HFF-Myc (cell line): ENCODE measurements around the gene PDE9A.

Source experiments
- DNase-seq: peaks from one replicate; pipeline ENCODE4 v3.0.0-alpha.2; 2011; ENCODE audit warnings: low read depth; ENCODE audit errors: extremely low read depth
- H3K4me3 ChIP-seq: replicated peaks from 2 replicates; pipeline ENCODE4 v1.5.1; 2011; ENCODE audit warnings: low read depth, mild to moderate bottlenecking, control low read depth, low read length
- TF ChIP-seq, protein P1 (sequence below): IDR thresholded peaks from 2 replicates; pipeline ENCODE4 v1.5.1; 2012; ENCODE audit warnings: mild to moderate bottlenecking, low read depth, low read length, control low read depth; ENCODE audit errors: missing control alignments

PDE9A gene

GRCh38 chr21:42616941-42617340 lies 36.5 kb upstream of the PDE9A start:
- TF ChIP-seq, protein P1, sequence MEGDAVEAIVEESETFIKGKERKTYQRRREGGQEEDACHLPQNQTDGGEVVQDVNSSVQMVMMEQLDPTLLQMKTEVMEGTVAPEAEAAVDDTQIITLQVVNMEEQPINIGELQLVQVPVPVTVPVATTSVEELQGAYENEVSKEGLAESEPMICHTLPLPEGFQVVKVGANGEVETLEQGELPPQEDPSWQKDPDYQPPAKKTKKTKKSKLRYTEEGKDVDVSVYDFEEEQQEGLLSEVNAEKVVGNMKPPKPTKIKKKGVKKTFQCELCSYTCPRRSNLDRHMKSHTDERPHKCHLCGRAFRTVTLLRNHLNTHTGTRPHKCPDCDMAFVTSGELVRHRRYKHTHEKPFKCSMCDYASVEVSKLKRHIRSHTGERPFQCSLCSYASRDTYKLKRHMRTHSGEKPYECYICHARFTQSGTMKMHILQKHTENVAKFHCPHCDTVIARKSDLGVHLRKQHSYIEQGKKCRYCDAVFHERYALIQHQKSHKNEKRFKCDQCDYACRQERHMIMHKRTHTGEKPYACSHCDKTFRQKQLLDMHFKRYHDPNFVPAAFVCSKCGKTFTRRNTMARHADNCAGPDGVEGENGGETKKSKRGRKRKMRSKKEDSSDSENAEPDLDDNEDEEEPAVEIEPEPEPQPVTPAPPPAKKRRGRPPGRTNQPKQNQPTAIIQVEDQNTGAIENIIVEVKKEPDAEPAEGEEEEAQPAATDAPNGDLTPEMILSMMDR = no peak
- no peak for DNase-seq
- no peak overlapping the region for H3K4me3 ChIP-seq

- no peak for DNase-seq
- no peak overlapping the region for H3K4me3 ChIP-seq
- TF ChIP-seq, protein P1 = no peak
Measured at GRCh38 chr21:42617486-42617885, 35.9 kb upstream of the PDE9A start.

DNA sequence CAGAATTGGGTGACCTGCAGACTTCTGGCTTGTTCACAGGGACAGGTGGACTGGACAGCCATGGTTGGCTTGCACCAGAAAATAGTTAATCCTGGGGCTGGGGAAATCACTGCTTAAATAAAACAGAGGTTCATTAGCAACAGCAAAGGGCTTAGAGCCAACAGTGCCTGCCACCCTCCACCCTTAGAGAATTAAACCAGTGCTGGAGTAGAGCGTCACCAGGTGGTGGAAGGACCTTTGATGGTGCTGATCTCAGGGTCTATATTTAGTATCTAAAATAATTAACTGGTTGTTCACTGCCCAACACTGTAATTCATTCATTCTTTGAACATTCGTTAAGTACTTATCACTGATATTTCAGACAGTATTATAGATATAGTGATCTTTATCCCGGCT lies 34.7 kb upstream of the PDE9A start:
- TF ChIP-seq, protein P1 = no peak
- no peak for DNase-seq
- no peak overlapping the region for H3K4me3 ChIP-seq

GRCh38 chr21:42619166-42619565 lies 34.3 kb upstream of the PDE9A start:
- no peak overlapping the region for H3K4me3 ChIP-seq
- DNase-seq = no peak
- TF ChIP-seq, protein P1 = no peak

GRCh38 chr21:42619841-42620240 lies 33.6 kb upstream of the PDE9A start:
- DNase-seq = no peak
- TF ChIP-seq, protein P1 = no peak
- no peak overlapping the region for H3K4me3 ChIP-seq

GRCh38 chr21:42621166-42621818 lies 32.1 kb upstream of the PDE9A start:
- DNase-seq = no peak
- H3K4me3 ChIP-seq = no peak overlapping the region
- TF ChIP-seq, protein P1 = no peak

DNA sequence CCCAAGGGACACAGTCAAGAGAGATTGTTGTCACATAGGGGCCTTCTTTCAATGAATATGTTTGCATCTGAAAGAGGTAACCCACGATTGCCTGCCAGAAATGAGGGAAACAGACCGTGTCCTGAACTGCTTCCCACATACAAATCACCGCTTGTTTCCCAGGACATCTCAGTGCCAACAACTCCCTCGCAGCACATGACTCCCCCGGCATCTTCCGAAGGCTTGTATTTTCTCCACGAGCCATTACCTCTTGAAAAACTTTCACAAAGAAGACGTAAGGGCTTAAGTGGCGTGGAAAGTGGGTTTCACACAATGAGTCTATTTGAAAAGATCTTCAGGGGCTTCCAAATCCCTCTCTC lies 31.6 kb upstream of the PDE9A start:
- no peak for DNase-seq
- H3K4me3 ChIP-seq = no peak overlapping the region
- TF ChIP-seq, protein P1 = no peak
